ENCODE data around the gene PRDX5.

Gene PRDX5

DNA sequence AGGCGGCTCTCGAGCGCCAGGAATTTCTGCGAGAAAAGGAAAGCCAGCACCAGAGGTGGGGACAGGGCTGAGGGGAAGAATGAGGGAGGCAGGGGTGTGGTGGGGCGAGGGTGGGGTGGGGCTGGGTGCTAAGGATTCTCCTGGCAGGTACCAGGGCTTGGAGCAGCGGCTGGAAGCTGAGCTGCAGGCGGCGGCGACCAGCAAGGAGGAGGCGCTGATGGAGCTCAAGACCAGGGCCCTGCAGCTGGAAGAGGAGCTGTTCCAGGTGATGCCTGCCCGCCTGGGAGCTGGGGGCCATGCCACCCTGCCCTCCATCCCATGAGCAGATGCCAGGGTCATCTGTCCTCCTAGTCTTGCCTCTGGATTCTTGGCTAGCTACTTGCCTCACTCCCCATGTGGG, 31.5 kb downstream of the PRDX5 start:
- no peak for DNase-seq

DNA sequence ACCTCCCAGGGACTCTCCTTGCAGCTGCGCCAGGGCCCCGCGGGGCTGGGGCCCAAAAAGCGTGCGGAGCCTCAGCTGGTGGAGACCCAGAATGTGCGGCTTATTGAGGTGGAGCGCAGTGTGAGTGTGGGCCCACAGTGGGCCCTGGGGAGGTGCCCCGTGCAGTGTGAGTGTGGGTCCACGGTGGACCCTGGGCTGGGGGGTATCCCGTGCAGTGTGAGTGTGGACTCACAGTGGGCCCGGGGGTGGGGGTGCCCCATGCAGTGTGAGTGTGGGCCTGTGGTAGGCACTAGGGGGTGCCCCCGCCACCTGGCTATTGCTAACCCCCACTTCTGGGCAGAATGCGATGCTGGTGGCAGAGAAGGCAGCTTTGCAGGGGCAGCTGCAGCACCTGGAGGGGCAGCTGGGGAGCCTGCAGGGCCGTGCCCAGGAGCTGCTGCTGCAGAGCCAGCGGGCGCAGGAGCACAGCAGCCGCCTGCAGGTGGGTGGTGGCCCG, 33.3 kb downstream of the PRDX5 start:
- DNase-seq: no peak

DNA sequence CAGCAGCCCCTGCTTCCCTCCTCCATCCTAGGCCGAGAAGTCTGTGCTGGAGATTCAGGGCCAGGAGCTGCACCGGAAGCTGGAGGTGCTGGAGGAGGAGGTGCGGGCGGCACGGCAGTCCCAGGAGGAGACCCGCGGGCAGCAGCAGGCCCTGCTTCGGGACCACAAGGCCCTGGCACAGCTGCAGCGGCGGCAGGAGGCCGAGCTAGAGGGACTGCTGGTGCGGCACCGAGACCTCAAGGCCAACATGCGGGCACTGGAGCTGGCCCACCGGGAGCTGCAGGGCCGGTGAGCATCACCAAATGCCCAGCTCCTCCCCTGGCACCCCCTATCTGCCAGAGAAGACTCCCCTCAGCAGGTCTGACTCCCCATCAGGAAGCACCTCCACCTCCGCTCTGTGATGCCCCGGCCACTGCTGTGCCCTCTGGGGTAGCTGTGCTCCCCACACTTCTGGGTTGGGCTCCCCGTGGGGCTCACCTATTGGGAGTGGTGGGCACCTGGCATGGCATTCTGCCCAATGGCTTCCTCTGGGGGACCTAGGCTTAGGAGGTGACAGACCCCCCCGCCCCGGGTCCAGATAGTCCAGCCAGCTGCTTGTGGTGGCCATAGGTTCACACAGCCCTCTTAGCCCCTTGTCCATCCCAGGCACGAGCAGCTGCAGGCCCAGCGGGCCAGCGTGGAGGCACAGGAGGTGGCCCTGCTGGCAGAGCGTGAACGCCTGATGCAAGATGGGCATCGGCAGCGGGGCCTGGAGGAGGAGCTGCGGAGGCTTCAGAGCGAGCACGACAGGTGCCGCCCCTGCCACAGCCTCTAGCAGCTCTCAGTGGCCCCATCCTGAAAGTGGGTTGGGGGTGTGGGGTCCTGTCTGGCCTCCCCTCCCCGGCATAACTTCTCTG, 34.4 kb downstream of the PRDX5 start:
- no peak for DNase-seq

DNA sequence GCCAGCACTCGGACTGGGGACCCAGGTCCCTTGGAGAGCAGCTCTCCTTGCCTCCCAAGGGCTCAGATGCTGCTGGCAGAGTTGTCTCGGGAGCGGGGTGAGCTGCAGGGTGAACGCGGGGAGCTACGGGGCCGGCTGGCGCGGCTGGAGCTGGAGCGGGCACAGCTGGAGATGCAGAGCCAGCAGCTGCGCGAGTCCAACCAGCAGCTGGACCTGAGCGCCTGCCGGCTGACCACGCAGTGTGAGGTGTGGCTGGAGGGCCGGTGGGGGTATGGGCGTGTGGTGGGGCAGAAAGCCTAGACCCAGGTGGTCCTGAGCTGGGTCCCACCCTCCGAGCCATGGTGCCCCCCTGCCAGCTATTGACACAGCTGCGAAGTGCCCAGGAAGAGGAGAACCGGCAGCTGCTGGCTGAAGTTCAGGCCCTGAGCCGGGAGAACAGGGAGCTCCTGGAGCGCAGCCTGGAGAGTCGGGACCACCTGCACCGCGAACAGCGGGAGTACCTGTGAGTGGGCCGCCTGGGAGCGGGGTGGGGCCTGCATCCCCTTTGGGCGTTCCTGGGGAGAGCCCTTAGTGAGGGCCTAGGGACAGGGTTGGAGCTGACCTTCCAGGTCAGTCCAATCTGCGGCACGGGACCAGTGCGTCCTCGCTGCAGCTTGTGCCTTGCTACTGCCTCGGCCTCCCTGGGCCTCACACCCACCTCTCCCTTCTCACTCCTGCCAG, 35.2 kb downstream of the PRDX5 start:
- DNase-seq: no peak

DNA sequence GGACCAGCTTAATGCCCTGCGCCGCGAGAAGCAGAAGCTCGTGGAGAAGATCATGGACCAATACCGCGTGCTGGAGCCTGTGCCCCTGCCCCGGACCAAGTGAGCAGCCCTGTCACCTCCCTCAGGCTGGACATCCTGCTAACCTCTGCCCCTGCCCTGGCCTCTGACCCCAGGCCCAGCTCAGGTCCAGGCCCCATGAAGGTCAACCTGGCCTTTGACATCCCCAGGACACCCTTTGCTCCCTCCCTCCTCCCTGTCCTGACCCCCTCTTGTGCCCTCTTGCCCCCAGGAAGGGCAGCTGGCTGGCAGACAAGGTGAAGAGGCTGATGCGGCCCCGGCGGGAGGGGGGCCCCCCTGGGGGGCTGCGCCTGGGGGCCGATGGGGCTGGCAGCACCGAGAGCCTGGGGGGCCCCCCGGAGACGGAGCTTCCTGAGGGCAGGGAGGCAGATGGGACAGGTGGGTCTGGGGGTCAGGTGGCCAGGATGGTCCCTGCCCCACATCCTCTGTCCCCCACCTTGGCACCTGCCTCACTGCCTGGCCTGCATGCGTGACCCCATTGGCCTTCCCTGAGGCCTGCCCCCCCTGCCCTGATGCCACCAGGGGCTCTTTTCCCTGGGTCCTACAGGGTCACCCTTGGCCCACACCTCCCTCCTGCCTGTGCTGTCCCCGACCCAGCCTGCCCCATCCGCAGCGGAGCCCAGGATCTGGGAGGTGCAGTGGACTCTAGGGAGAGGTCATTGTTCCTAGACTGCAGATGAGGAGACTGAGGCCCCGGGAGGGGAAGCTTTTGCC, 36.0 kb downstream of the PRDX5 start:
- DNase-seq: no peak

DNA sequence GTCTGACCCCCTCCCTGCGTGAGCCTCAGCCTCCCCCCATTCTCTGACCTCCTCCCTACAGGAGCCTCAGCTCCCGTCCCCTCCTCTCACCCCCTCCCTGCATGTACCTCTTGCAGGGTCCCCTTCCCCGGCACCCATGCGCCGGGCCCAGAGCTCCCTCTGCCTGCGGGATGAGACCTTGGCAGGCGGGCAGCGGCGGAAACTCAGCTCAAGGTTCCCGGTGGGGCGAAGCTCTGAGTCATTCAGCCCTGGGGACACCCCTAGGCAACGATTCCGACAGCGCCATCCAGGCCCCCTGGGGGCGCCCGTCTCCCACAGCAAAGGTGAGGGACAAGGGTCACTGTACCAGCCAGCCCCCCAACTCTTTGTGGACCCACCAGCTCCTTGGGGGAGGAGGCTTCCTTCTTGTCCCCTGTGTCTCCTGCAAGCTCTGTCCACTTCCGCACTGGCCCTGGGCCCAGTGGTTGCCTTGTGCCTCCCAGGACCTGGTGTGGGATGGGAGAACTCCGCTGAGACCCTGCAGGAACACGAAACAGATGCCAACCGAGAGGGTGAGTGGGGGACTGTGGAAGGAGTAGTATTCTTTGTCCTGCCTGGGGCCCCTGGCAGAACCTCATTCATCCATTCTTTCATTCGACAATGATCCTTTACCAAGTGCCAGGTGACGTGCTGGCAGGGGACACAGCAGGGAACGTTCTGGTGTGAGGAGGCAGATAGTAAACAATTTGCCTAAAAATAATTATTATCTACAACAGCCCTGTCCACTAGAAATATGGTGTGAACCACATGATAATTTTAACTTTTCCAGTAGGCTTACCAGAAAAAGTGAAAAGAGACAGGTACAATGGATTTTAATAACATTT, 37.4 kb downstream of the PRDX5 start:
- DNase-seq: peak; percentile 94

DNA sequence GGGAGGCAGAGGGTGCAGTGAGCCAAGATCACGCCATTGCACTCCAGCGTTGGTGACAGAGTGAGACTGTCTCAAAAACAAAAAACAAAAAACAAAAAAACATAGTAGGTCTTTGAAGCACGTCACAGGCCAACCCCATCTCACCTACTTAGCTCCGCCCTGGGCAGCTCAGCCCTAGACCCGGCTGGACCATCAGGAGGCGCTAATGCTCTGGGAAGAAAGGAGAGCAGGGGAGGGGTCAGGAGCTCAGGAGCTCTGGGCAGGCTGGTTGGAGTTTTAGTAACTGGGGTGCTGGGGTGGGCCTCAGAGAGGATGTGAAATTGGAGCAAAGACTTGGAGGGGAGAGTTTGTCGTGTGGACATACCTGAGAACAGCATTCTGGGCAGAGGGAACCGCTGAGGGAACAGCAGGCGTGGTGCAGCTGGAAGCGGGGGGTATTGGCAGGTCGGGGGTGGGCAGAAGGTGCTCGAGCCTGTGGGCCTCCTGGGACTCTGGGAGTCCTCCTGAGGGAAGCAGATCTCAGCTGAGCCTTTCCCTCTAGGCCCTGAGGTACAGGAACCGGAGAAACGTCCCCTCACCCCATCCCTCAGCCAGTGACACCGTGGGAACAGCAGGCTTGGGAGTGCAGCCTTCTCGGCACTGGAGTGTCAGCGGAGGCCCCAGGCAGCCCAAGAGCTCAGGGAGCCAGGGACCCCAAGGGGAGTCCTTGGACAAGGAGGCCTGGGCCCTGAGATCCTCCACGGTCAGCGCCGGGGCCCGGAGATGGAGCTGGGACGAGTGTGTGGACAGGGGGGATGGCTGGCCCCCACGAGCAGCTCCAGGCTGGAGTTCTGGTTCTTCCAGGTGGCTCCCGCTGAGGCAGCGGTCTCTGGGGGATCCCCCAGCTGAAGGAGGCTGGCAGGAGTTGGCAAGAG, 38.8 kb downstream of the PRDX5 start:
- peak; percentile 78 for DNase-seq

DNA sequence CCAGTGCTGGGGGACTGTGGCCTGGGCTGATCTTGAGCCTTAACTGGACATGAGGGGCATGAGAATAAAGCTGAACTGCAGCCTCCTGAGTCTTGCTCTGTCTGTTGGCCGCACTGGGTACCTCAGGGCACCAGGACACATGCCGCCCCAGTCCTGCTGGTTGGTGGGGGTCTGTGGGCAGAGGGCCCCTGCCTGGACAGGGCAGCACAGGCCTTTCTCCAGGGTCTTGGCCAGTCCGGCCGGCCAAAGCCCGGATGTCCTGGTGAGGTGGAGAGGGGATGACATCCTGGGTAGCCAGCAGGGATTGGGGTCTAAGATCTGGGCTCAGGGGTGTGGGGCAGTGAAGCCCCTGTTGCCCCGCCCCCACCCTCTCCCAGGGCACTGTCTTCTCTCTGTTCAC, 39.5 kb downstream of the PRDX5 start:
- no peak for DNase-seq

DNA sequence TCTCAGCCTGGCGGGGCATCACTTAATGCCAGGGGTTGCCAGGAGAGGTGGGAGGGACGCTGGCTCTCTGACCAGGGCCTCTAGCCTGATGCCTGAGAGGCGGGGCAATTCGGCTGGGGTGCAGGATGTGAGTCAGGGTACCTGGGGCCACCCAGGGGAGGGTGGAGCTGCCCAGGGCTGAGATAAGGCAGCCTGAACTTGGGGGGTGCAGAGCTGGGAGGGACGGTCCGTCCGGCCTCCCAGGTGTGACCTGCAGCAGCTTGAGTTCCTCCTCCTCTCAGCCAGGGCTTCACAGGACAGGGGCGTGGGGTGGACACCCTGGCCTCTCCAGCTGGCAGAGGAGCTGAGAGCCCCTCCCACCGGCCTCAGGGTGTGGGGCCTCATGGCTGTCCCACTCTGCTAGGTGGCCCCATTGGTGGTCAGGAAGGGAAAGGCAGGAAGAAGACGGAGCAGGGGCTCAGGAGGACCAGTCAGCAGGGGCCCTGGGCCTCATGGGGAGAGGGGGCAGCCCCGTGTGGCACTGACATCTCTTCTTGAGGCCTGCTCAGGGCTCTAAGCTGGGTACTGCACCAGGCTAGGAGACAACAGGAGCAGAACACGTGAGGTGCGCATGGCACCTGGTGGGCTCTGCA, 40.1 kb downstream of the PRDX5 start:
- DNase-seq: no peak

DNA sequence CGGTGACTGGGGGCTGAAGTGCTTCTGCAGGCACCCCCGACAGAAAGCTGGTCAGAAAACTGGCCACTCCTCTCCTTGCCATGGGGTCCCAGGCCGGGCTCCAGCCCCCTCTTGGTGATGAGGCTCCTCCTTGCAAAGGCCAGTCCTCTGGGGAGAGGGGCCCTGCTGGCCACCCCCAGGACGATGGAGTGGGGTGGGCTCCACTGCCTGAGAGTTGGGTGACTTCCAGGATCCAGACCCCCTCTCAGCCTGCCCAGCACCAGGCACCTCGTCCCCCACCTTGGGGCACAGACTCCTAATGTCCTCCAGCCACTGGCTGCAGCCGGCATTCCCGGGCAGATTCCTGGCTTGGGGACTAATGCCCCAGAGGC, 40.6 kb downstream of the PRDX5 start:
- no peak for DNase-seq

DNA sequence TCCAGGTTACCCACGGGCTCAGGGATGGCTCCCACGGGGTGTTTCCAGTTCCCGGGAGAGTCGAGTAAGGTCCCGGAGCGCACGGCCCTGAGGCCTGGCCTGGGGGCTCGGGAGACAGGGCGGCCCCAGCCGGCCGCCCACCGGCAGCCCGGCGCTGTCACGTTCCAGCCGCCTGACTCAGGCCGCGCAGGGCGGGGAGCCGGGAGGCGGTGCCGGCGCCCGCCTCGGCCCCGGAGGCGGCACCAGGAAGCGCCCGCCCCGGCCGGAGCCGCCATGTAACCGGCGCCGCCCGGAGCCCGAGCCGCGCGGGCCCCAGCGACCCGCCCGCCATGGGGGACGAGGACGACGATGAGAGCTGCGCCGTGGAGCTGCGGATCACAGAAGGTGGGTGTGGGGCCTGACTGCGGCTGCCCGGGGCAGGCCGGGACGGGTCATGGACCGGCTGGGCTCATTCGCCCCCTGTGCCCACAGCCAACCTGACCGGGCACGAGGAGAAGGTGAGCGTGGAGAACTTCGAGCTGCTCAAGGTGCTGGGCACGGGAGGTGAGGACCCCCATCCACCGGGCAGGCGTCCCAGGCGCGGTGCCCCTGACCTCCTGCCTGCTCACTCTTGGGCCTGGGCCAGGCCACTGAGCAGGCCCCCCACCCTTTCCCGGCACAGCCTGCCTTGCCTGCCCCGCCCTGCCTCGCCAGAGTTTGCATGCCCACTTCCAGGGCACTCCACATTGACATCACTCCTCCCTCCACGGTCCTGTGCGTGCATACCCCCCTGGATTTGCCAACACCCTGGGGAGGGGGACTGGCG, 41.2 kb downstream of the PRDX5 start, which contains the start of gene RPS6KA4:
Gene RPS6KA4 (plus strand): TSS at position 256 of the 805 bp plus-strand sequence. CDS start 74 bp downstream, at position 330.
- peak; percentile 79 for DNase-seq

DNA sequence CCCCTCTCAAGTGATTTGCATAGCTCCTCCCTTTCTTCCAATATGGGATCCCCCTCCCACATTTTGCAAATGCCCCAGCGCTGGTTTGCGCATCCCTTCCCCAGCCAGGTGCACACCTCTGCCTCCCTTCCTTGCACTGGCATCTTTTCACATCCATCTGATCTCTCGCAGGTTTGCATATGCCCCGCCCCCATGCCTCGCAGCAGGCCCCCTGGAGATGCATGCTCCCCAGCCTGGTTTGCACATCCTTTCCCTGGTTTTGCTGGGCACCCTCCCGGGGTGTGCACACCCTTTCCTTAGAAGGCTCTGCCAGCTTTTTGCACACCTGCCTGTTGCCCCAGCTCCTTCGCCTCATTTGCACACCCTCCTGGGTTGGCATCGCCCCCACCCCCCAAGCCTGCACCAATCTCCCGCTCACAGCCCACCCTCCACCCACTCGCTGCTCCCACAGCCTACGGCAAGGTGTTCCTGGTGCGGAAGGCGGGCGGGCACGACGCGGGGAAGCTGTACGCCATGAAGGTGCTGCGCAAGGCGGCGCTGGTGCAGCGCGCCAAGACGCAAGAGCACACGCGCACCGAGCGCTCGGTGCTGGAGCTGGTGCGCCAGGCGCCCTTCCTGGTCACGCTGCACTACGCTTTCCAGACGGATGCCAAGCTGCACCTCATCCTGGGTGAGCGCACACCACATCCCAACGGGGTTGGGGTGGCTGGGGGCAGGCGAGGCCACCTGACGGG, 42.0 kb downstream of the PRDX5 start:
- peak; percentile 72 for DNase-seq

DNA sequence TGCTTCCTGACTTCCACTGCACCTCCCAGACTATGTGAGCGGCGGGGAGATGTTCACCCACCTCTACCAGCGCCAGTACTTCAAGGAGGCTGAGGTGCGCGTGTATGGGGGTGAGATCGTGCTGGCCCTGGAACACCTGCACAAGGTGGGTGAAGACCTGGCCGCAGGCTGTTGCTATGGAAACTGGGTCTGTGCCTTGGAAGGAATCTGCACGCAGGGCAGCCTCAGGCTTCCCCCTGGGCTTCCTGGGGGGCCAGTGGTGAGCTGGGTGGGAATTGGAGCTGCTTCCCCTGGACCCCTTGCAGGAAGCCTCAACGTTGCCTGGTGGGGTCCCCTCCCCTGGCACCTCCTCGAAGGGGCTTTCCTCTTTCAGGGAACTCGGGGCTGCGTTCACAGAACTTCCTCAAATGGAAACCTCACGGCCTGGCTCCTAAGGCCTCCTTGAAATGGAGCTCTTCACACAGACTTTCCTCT, 42.6 kb downstream of the PRDX5 start:
- DNase-seq: peak; percentile 63

DNA sequence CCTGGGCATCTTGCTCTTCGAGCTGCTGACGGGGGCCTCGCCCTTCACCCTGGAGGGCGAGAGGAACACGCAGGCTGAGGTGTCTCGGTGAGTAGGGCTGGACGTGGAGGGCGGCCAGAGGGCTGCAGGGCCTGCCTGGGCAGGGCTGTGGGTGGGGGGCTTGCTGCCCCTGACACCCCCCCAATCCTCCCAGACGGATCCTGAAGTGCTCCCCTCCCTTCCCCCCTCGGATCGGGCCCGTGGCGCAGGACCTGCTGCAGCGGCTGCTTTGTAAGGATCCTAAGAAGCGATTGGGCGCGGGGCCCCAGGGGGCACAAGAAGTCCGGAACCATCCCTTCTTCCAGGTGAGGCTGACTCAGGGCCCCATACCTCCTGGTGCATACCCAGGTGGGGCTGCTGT, 43.7 kb downstream of the PRDX5 start:
- DNase-seq: no peak

DNA sequence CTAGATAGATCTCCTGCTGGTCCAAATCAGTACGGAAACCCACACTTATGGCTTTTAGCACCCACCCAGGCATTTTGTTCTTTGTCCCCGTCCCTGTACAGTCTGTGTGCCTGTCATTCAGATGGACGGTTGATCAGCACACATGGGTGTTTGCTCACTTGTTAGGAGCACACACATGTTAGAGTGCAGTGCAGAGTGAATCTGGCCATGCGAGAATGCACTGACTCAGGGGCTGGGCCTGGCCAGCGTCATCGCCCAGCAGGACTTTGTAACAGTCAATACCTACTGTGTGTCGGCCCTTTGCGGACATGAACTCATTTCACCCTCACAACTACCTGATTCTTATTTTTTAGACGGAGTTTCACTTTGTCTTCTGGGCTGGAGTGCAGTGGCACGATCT, 44.4 kb downstream of the PRDX5 start:
- no peak for DNase-seq

DNA sequence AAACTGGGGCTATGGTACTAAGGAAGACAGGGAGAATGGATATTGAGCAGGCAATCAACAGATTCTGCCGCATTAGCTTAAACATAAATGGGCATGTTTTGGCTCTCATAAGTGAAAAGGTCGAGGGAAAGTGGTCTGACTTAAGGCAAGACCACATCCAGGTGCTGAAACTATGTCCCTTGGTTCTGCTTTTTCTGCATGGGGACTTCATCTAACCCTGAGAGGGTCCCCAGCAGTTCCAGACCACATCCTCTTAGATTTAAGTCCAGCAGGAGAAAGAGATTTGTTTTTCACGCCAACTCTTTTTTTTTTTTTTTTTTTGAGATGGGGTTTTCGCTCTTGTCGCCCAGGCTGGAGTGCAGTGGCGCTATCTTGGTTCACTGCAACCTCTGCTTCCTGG, 46.5 kb downstream of the PRDX5 start:
- DNase-seq: no peak

DNA sequence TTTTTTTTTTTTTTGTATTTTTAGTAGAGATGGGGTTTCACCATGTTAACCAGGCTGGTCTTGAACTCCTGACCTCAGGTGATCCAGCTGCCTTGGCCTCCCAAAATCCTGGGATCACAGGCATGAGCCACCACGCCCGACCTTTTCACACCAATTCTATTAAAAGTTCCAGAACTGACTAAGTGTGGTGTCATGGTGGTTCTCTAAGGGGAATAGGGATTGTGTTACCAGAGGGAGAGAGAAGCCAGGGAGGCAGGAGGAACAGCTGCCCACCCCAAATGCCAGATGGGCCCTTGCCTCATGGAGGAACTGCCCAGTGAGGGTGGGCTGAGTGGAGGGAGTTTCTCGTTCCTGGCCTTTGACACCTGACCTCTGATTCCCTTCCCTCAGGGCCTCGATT, 47.0 kb downstream of the PRDX5 start:
- no peak for DNase-seq

DNA sequence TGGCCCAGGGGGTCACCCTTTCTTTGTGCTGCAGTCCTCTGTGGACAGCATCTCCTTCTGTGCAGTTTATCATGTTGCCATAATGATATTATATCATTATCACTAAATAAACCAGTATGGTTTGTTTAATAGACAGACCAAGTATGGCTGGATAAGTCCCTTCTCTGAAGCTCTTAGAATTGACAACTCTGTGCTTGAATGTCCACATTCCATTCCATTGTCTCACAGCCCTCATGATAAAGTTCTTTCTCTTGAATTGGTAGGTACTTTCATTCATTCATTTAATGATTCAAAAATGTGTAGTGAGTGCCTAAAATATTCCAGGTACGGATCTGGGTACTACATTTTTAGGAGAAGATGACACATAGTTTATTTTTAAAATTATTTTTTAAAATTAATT, 48.8 kb downstream of the PRDX5 start:
- no peak for DNase-seq

All from hematopoietic multipotent progenitor cell treated with erythropoietin and hydrocortisone succinate and interleukin-3 and kit ligand, for 4 days (in vitro differentiated cells).